GM12801 (cell line): ENCODE results near the gene CTNS.

ENCODE experiments used
- CTCF ChIP-seq: IDR thresholded peaks from one replicate; pipeline ENCODE4 v1.5.1; 2011; ENCODE audit warnings: control low read depth; ENCODE audit not compliant: insufficient read length; ENCODE audit errors: extremely low read depth

Gene CTNS

GRCh38 chr17:3594976-3595375, 41.6 kb upstream of the CTNS start:
- TF ChIP-seq CTCF: no peak

GRCh38 chr17:3596804-3597464, 39.6 kb upstream of the CTNS start:
- TF ChIP-seq CTCF: no peak

DNA sequence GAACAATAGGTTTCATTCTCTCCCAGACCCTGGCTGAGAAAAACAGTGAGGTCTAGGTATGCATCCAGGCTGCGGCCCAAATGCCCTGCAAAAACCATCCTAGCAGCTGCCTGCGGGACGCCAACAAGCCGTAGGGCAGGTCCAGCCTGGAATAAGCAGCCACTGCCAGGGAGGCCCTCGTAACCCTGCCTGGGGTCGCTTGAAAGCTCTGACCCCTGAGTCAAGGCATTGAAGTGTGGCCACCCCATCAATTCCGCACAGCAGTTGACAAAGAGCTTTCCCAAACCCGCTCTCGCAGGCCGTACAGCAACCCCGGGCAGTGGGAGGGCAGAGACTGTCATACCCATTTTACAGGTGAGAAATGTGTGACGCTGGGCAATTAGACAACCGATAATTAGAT, 38.5 kb upstream of the CTNS start:
- no peak for TF ChIP-seq CTCF

- no peak for TF ChIP-seq CTCF
Observed at GRCh38 chr17:3600529-3601205, 35.9 kb upstream of the CTNS start.

- no peak for TF ChIP-seq CTCF
Observed at GRCh38 chr17:3602499-3602898, 34.1 kb upstream of the CTNS start.

DNA sequence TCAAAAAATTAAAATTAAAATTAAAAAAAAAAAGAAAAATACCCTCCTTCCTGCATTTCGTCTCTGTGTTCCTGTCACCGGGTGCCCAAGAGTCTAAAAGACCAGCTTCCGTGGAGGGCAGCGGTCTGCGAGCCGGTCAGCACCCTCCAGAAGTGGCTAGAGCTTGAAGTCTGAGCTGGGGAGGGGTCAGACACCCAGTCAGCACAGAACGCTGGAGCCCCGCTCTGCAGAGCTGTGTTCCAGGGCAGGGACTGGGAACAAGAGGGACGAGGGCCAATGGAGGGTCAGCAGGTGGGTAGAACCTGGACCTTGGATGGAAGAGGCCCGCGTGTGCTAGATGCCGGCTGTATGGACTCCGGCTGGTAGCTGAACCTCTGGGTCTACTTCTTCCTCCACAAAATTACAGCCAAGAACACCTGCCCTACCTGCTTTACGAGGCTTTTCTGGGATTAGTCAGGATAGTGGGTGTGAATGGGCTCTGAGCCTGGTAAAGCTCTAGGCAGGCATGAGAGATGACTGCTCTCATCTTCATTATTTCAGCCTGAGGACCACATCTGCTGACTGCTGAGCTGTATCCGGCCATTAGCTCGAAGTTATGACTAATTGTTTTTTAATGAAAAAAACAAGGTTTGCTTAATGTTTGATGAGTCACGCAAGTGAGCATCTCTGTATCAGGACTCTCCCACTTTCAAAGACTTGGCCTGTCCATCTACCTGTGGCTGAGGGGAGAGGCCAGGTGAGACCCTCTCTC, 33.3 kb upstream of the CTNS start:
- TF ChIP-seq CTCF: no peak

- TF ChIP-seq CTCF: no peak
Observed at GRCh38 chr17:3603870-3604259, 32.7 kb upstream of the CTNS start.
